DMS 273 treated with DMSO at 0.1 percent for 48 hours (cell line): ENCODE data around the gene SHROOM3.
"Not testable (repeated sequence)": the region's sequence is repeated elsewhere in the genome, so short reads cannot be mapped to it uniquely, and the experiment has no call there.

Experiments used
- DNase-seq: peaks from one replicate; lab custom pipeline; 2025; lab: John Stamatoyannopoulos, UW

Gene SHROOM3

DNA sequence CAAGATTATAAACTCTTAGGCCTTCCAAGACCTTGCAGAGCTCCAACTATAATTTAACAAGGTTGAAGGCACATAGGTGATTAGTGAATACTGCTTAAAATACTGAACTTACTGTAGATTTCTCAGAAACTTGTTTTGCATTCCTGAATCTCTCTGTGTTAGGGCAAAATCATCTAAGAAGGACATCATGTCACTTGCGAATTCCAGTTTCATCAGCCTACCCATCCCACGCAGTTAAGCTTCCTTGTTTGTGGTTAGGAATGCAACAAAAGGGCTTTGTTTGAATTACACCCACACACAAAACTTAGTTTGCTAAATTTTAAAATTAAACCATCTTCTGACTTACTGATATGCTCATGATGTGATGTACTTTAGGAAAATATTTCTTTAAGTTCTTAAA lies 288.9 kb downstream of the SHROOM3 start:
- no peak for DNase-seq

DNA sequence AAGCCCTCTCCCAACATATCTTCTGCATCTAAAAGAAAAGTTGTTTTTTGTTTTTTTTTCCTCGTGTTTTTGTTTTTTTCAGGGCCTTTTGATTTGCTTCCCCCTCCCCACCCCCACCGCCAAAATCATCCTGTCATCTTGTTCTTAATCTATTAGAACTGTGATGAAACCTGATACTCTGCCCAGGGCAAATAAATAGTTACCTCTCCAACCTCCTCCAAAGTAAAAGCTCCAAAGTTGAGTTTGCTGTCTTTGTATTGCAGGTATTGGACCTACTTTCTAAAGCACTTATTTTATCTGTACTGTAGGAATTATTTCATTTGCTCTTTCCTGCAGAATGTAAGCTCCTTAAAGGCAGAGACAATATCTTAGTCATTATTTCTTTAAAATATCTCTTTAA lies 290.0 kb downstream of the SHROOM3 start:
- DNase-seq, result no peak

DNA sequence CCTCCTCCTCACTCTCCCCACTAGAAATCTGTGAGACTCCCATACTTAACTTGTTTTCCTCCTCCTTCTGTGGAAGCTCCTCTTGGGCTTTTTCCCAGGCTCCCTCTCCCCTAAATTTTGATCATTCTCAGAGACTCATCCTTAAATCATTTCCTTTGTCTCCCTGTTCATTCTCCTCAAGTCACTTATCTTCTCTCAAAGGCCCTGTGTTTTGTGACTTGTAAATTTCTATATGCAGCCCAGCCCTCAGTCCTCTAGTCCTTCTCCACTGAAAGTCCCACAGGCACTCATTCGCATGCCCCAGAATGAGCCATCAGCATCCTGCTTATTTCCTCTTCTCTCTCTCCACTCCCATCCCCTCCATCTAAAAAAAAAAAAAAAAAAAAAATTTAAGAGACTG lies 291.1 kb downstream of the SHROOM3 start:
- DNase-seq, result no peak

DNA sequence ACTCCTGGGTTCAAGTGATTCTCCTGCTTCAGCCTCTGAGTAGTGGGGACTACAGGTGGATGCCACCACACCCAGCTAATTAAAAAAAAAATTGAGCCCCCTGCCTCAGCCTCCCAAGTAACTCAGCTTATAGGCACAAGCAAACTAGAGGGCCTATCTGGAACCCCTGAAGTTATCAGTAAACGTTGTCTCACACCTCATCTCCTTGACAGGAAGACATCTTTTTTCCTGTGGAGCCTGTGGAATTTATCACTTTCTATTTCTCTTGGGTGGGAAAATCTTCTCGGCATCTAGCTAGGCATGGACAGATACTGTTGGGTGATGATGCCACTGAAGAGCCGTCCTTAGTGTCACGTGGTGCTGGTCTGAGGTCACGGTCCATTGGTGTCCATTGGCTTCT lies 291.6 kb downstream of the SHROOM3 start:
- DNase-seq, result no peak

DNA sequence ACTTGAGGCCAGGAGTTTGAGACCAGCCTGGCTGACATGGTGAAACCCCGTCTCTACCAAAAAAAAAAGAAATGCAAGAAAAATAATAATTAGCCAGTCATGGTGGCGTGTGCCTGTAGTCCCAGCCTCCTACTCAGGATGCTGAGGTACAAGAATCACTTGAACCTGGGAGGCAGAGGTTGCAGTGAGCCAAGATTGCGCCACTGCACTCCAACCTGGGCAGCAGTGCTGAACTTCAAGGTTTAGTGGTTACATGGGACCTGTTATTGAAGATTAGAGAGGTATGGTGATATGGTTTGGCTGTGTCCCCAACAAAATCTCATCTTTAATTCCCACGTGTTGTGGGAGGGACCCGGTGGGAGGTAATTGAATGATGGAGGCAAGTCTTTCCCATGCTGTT lies 292.9 kb downstream of the SHROOM3 start:
- not testable (repeated sequence) for DNase-seq

DNA sequence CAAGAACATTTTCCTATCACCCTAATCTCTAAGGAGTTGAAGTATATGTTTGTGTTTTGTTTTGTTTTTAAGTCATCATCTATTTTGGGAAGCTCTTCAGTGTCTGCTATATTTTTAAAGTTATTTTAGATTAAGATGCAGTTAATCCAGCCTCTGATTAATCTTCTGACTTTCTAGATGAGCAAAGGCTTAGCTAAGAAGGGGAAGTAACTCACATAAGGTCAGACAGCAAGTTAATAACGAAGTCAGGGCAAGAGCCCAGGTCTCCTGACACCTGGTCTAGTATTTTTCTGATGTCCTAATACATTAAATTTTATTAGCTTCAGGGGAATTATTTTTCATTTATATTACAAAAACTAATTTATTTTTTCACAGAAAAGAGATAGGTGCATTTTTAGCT lies 294.4 kb downstream of the SHROOM3 start:
- no peak for DNase-seq

DNA sequence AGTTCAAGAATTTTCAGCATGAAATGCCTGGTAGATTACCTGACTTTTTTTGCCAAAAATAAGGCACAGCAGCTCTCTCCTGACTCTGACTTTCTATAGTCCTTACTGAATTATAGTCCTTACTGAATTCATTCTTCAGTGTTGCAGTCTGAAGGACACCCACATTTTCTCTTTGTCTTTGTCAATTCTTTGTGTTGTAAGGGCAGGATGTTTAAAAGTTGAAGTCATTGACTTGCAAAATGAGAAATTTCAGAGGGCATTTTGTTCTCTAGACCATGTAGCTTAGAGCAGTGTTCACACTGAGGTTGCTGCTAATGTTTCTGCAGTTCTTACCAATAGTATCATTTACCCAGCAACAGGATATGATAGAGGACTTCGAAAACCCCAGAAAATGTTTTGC lies 295.0 kb downstream of the SHROOM3 start:
- no peak for DNase-seq

DNA sequence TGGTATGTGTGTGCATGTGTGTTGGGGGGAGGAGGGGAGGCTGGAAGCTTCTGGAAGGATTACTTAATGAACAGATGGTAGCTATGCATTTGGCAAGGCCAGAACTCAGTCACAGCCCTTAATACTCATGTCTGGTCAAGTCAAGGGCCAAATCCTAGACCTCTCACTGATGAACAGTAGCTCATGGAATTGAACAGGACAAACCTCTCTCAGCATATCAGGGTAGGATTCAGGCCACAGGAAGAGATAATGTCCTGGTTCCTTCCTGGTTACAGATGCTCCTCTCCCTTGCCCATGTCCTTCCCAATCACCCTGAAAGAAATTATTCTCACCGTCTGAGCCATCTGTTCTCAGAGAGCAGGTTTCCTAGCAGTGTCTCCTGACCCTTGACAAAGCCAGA lies 297.2 kb downstream of the SHROOM3 start:
- DNase-seq, result no peak

DNA sequence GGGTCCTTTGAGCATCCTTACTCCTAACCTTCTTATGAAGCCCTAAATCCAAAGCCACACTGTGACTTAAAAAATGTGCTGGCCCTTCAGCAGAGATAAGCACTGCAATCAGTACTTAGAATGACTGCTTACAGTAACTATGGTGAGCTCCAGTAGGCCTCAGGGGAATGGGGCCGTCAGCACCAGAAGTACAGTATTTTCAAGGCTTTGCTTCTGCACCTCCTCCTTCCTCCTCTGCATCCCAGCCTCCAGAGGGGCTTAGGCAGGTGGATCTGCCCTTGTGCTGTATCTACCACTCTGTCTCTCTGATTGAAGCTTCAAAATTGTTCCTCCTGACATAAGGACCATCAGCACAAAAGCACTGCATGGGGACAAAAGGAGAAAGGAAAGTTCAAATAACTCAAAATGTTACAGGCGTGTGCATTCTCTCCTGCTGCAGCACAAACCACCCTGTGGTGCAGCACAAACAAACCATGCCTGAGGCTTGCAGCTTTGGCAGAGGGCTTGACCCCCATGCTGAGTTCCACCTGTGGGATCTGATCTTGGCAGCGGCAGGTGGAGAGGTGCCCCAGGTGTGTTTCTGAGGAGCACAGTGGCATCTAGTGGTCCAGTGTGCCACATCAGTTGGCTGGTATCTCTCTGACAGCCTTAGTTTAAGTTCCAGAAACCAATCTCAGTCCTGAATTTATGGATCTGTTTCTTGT lies 298.2 kb downstream of the SHROOM3 start:
- DNase-seq, result no peak

DNA sequence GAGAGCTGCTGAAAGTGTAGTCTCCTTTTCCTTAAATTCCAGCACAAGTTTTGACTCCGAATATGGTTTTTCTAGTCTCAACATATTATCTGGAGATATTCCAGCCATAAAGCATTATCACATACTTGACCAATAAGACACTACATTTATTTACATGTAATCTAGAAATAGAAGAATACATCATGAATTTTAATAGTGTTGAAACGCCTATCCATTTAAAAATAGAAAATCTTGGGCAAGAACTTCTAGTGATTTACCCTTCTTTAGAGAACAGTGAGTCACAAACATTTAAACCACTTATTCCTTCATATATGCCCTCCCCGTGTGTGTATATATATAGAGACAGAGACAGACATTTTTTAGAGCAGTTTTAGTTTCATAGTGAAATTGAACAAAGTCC lies 301.4 kb downstream of the SHROOM3 start:
- DNase-seq, result no peak

DNA sequence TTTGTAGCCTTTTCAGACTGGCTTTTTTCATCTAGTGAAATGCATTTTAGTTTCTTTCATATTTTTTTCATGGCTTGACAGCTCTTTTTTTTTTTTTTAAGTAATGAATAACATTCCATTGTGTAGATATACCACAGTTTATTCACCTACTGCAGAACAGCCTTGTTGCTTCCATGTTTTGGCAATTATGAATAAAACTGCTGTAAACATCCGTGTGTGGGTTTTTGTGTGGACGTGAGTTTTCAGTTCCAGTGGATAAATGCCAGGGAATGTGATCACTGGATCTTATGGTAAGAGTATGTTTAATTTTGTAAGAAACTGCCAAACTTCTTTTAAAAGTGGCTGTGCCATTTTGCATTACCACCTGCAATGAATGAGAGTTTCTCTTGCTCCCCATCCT lies 302.2 kb downstream of the SHROOM3 start:
- DNase-seq, result no peak

DNA sequence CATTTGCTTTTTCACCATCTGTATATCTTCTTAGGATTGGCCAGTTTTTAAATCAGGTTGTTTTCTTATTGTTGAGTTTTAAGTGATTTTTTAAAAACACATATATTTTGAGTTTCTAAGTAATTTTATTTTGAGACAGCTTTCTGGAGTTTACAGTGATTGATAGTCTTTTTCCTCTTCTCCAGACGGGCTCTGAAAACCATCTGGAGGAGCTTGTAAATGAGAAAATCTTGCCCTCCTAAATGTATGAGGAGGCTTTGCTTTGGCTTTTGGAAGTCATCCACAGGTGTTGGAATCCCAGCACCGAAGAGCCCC lies 302.7 kb downstream of the SHROOM3 start:
- no peak for DNase-seq

DNA sequence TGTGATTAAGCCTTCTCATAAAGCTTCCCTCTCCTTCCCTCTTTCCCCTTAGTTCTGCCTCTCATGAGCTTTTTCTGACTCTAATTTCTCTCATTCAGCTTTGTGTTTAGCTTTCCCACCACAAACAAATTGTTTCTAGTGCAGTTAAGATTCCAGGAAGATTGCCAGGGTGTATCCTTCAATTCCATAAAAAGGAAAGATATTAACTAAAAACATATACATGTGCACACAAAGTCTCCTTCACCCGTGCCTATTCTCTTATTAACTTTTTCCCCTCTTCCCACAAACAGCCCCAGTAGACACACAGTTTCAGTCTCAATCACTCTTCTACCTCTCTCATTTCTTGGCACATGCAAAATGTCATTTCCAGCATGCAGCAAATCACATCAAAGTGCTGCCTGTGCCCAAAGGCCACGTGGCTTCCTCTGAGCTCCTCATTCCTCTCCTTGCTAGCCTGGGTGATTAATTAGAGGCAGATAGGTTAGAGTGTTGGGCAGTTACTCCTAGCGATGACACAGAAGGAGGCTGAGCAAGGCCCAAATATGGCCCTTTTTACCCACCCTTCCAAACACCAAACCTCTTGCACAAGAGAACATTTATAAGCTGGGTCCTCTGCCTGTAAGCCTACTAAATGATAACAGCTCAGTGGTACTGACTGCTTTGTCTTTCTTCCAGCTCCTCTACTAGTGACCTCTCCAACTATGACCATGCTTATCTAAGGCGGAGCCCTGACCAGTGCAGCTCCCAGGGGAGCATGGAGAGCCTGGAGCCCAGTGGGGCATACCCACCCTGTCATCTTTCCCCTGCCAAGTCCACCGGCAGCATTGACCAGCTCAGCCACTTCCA lies 303.3 kb downstream of the SHROOM3 start:
- no peak for DNase-seq

DNA sequence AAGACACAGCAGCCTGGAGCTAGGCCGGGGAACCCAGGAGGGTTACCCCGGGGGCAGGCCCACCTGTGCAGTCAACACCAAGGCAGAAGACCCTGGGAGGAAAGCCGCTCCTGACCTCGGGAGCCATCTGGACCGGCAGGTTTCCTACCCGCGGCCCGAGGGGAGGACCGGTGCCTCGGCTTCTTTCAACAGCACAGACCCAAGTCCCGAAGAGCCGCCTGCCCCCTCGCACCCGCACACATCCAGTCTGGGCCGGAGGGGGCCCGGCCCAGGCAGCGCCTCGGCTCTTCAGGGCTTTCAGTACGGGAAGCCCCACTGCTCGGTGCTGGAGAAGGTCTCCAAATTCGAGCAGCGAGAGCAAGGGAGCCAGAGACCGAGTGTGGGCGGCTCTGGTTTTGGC lies 305.2 kb downstream of the SHROOM3 start:
- DNase-seq, result no peak

DNA sequence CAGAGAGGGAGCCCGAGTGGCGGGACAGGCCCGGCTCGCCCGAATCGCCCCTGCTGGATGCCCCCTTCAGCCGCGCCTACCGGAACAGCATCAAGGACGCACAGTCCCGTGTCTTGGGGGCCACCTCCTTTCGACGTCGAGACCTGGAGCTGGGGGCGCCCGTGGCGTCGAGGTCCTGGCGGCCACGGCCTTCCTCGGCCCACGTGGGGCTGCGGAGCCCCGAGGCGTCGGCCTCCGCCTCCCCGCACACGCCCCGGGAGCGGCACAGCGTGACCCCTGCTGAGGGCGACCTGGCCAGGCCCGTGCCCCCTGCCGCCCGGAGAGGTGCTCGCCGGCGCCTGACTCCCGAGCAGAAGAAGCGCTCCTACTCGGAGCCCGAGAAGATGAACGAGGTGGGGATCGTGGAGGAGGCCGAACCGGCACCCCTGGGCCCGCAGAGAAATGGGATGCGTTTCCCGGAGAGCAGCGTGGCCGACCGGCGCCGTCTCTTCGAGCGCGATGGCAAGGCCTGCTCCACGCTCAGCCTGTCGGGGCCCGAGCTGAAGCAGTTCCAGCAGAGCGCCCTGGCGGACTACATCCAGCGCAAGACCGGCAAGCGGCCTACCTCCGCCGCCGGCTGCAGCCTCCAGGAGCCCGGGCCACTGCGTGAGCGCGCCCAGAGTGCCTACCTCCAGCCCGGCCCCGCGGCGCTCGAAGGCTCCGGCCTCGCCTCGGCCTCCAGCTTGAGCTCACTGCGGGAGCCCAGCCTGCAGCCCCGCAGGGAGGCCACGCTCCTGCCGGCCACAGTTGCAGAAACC lies 306.0 kb downstream of the SHROOM3 start:
- DNase-seq, result no peak

DNA sequence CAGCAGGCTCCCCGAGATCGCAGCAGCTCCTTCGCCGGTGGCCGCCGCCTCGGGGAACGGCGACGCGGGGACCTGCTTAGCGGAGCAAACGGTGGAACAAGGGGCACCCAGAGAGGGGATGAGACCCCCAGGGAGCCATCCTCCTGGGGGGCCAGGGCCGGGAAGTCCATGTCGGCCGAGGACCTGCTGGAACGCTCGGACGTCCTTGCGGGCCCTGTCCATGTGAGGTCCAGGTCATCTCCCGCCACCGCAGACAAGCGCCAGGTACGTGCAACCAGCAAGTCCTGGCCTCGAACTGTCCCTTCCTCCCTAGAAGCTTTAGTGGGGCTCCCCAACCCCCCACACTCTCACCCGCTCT lies 306.6 kb downstream of the SHROOM3 start:
- no peak for DNase-seq

DNA sequence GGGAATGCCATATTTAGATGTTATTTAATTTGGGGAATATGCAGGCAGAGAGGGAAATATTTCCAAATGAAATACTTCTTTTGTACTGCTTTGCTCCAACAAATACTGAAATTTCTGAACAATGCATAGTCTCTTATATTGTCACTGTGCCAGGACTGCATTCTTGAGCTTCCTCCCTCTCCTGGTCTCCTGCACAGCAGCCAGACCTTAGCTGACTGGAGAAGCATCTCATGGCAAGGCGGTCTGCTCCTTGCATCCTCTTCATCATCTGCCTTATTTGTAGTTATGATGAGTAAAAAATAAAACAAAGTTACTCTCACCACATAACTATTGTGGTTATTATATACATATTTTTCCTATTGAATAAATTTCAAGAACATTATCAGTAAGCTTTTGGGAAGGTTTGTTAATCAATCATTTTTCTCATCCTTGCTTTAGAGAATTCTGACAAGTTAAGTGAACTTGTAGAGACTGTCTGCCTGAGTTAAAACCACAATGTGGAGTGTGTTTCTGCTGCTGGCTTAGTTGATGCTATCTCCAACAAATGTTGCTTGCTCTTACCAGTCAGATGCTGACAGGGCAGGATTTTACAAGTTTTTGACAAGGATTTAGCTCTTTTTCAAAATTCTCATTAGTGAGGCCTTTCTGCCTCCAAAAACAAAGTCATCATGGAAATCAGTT lies 309.4 kb downstream of the SHROOM3 start:
- no peak for DNase-seq

DNA sequence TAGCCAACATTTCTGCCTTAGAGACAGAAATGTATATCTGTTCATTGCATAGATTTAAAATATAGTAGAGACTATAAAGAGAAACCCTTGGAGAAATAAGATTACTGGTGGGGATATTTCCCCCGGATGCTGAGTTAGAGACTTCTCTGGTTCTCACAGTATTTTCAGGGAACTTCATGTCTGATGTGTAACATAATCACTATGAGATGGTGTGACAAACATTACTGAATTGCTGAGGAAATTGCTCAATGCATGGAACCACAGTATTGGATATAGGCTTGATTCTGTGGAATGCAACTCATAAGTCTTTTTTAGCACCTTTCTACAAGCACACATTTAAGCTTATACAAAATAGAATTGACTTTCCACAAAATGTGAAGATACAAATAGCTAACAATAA lies 310.2 kb downstream of the SHROOM3 start:
- no peak for DNase-seq

DNA sequence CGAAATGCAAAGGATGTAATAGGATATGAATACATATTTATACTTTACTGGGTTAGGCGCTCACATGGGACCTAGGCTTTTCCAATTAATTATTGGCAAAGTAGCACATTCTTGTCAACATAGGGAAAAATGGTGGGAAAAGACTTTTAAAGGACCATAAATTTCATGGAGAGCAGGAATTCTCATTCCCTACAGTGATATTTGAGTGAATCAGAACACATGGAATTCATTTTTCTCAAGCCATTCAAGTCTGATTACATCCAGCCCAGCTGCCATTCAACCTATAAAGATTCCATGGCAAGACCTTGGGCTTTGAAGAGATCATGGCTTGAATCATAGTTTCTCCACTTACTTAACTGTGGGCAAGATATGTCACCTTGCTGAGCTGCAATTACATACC lies 312.5 kb downstream of the SHROOM3 start:
- DNase-seq, result no peak

DNA sequence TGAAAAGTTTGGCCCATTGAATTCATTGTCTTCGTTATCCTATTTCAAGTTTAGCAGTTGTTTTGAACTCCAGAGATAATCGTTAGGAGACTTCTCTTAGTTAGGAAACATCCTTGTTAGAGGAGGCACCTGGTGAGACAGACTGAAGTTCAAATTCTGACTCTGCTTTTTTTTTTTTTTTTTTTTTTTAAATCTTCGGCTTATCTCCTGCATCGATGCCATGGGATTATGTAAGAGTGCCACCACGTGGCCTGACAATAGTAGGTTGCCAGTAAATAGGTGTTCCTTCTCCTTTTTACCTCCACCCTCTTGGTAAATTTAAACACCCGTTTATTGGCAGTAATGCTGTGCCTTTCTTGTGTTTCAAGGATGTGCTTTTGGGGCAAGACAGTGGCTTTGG lies 313.6 kb downstream of the SHROOM3 start:
- DNase-seq, result peak; percentile 9

DNA sequence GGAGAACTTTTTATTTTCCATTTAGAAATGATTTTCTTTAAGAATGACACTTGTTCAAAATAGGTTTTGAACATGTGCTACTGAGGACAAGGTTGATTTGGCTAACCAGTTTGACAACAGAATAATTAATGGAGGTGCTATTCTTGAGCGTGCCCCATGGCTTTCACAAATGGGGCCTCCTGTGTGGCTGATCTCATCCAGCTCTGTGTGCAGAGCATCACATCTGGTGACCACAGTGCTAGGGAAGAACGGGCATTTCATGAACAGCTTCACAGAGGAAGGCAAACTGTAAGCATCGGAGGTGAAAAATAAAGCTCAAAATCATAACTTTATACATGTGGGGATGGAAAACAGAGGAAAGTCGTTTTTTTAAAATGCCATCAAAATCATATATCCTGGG lies 314.3 kb downstream of the SHROOM3 start:
- DNase-seq, result no peak

DNA sequence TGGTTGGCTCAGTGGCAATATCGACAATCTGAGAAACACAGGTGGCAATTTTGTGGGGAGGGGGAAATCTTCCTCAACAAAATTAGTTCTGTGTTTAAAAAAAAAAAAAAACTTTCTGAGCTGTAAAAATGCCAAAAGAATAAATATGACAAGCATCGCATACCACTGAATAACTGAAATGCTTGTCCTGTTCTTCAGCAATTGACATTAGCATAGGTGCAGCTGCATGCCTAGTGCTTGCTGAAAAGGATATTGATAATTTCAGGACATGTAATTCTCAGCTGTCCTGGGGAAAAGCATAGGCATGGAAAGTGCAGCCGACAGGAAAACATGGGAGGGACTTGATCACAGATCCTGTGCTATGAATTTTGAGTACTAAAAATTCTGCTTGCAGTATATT lies 315.7 kb downstream of the SHROOM3 start:
- no peak for DNase-seq
